ENCODE measurements around the gene NELL2.

Gene NELL2

GRCh38 chr12:44709166-44709565 lies 166.9 kb downstream of the NELL2 start:
- no peak for DNase-seq

GRCh38 chr12:44708218-44708617 lies 167.9 kb downstream of the NELL2 start:
- H3K27ac ChIP-seq (ENCODE audit: low read depth, low read length), result no peak overlapping the region
- WGBS (ENCODE audit: extremely low coverage, insufficient coverage, insufficient read length), result no CpG with 5 or more reads among the region's 2 CpGs
- H3K4me2 ChIP-seq (ENCODE audit: low read length), result no peak overlapping the region
- no peak overlapping the region for H2BK120ac ChIP-seq (ENCODE audit: insufficient read depth, low read length, poor library complexity)
- no peak overlapping the region for H3K9ac ChIP-seq (ENCODE audit: low read length)
- H4K8ac ChIP-seq (ENCODE audit: low read depth, low read length), result no peak overlapping the region
- no peak overlapping the region for H4K12ac ChIP-seq (ENCODE audit: low read depth, low read length)
- H3K9me3 ChIP-seq (ENCODE audit: insufficient read depth, low read depth, low read length), result no peaks in the 10 kb centered on the region
- H3K36me3 ChIP-seq (ENCODE audit: control insufficient read depth in 1 of 2, insufficient read depth in 2 of 2, low read length in 2 of 2), result no peaks in the 10 kb centered on the region
- H3K23ac ChIP-seq (ENCODE audit: low read length), result no peak overlapping the region
- H3K14ac ChIP-seq (ENCODE audit: low read length), result no peak overlapping the region
- H3K18ac ChIP-seq (ENCODE audit: low read length), result no peak overlapping the region
- no peak overlapping the region for H3K4me3 ChIP-seq (ENCODE audit: low read depth, low read length)
- H2AK5ac ChIP-seq (ENCODE audit: low read length), result no peak overlapping the region
- no peak overlapping the region for H2BK5ac ChIP-seq (ENCODE audit: low read depth, low read length, poor library complexity)
- H3K79me2 ChIP-seq (ENCODE audit: control insufficient read depth, insufficient read depth, low read length, poor library complexity), result no peaks in the 10 kb centered on the region
- no peaks in the 10 kb centered on the region for H3K4me1 ChIP-seq (ENCODE audit: control insufficient read depth in 1 of 2, insufficient read depth in 2 of 2, low read length in 2 of 2)
- H4K91ac ChIP-seq (ENCODE audit: low read depth, low read length), result no peak overlapping the region
- no peaks in the 10 kb centered on the region for H3K79me1 ChIP-seq (ENCODE audit: low read length)
- no peak for DNase-seq
- H3K27me3 ChIP-seq (ENCODE audit: insufficient read depth, low read length), result no peaks in the 10 kb centered on the region
- H2BK12ac ChIP-seq (ENCODE audit: low read length), result no peak overlapping the region
- H3K4ac ChIP-seq (ENCODE audit: low read depth, low read length), result no peak overlapping the region
- H2AFZ ChIP-seq (ENCODE audit: insufficient read depth, low read length, poor library complexity), result no peak overlapping the region

More at GRCh38 chr12:44709166-44709565, 166.9 kb downstream of the NELL2 start:
- H4K12ac ChIP-seq (ENCODE audit: low read depth, low read length), result no peak overlapping the region
- no peak overlapping the region for H3K9ac ChIP-seq (ENCODE audit: low read length)
- no peak overlapping the region for H3K4me3 ChIP-seq (ENCODE audit: low read depth, low read length)
- H3K27me3 ChIP-seq (ENCODE audit: insufficient read depth, low read length), result no peaks in the 10 kb centered on the region
- H2BK12ac ChIP-seq (ENCODE audit: low read length), result no peak overlapping the region
- H3K27ac ChIP-seq (ENCODE audit: low read depth, low read length), result no peak overlapping the region
- H3K4me2 ChIP-seq (ENCODE audit: low read length), result no peak overlapping the region
- no peak overlapping the region for H3K4ac ChIP-seq (ENCODE audit: low read depth, low read length)
- no CpG with 5 or more reads among the region's 2 CpGs for WGBS (ENCODE audit: extremely low coverage, insufficient coverage, insufficient read length)
- H2BK5ac ChIP-seq (ENCODE audit: low read depth, low read length, poor library complexity), result no peak overlapping the region
- no peak overlapping the region for H3K18ac ChIP-seq (ENCODE audit: low read length)
- H3K79me2 ChIP-seq (ENCODE audit: control insufficient read depth, insufficient read depth, low read length, poor library complexity), result no peaks in the 10 kb centered on the region
- no peak overlapping the region for H2AK5ac ChIP-seq (ENCODE audit: low read length)
- no peaks in the 10 kb centered on the region for H3K79me1 ChIP-seq (ENCODE audit: low read length)
- H2AFZ ChIP-seq (ENCODE audit: insufficient read depth, low read length, poor library complexity), result no peak overlapping the region
- no peak overlapping the region for H4K8ac ChIP-seq (ENCODE audit: low read depth, low read length)
- no peak overlapping the region for H2BK120ac ChIP-seq (ENCODE audit: insufficient read depth, low read length, poor library complexity)
- H3K4me1 ChIP-seq (ENCODE audit: control insufficient read depth in 1 of 2, insufficient read depth in 2 of 2, low read length in 2 of 2), result no peaks in the 10 kb centered on the region
- no peak overlapping the region for H4K91ac ChIP-seq (ENCODE audit: low read depth, low read length)
- no peaks in the 10 kb centered on the region for H3K9me3 ChIP-seq (ENCODE audit: insufficient read depth, low read depth, low read length)
- H3K23ac ChIP-seq (ENCODE audit: low read length), result no peak overlapping the region
- H3K14ac ChIP-seq (ENCODE audit: low read length), result no peak overlapping the region
- no peaks in the 10 kb centered on the region for H3K36me3 ChIP-seq (ENCODE audit: control insufficient read depth in 1 of 2, insufficient read depth in 2 of 2, low read length in 2 of 2)

GRCh38 chr12:44703182-44703910 lies 172.8 kb downstream of the NELL2 start:
- no peak overlapping the region for H2AFZ ChIP-seq (ENCODE audit: insufficient read depth, low read length, poor library complexity)
- H3K79me1 ChIP-seq (ENCODE audit: low read length), result no peaks in the 10 kb centered on the region
- no peak overlapping the region for H3K23ac ChIP-seq (ENCODE audit: low read length)
- no peaks in the 10 kb centered on the region for H3K79me2 ChIP-seq (ENCODE audit: control insufficient read depth, insufficient read depth, low read length, poor library complexity)
- no peak overlapping the region for H3K14ac ChIP-seq (ENCODE audit: low read length)
- H2BK12ac ChIP-seq (ENCODE audit: low read length), result no peak overlapping the region
- H2AK5ac ChIP-seq (ENCODE audit: low read length), result no peak overlapping the region
- no peak overlapping the region for H4K12ac ChIP-seq (ENCODE audit: low read depth, low read length)
- H2BK5ac ChIP-seq (ENCODE audit: low read depth, low read length, poor library complexity), result no peak overlapping the region
- no peaks in the 10 kb centered on the region for H3K4me1 ChIP-seq (ENCODE audit: control insufficient read depth in 1 of 2, insufficient read depth in 2 of 2, low read length in 2 of 2)
- no peak overlapping the region for H3K18ac ChIP-seq (ENCODE audit: low read length)
- H3K4ac ChIP-seq (ENCODE audit: low read depth, low read length), result no peak overlapping the region
- H3K9me3 ChIP-seq (ENCODE audit: insufficient read depth, low read depth, low read length), result no peaks in the 10 kb centered on the region
- H3K4me3 ChIP-seq (ENCODE audit: low read depth, low read length), result no peak overlapping the region
- no peak overlapping the region for H3K9ac ChIP-seq (ENCODE audit: low read length)
- no peaks in the 10 kb centered on the region for H3K27me3 ChIP-seq (ENCODE audit: insufficient read depth, low read length)
- no peak overlapping the region for H3K27ac ChIP-seq (ENCODE audit: low read depth, low read length)
- H4K91ac ChIP-seq (ENCODE audit: low read depth, low read length), result no peak overlapping the region
- no peaks in the 10 kb centered on the region for H3K36me3 ChIP-seq (ENCODE audit: control insufficient read depth in 1 of 2, insufficient read depth in 2 of 2, low read length in 2 of 2)
- no peak for DNase-seq
- no peak overlapping the region for H3K4me2 ChIP-seq (ENCODE audit: low read length)
- no peak overlapping the region for H2BK120ac ChIP-seq (ENCODE audit: insufficient read depth, low read length, poor library complexity)
- no peak overlapping the region for H4K8ac ChIP-seq (ENCODE audit: low read depth, low read length)
- no CpG with 5 or more reads among the region's 3 CpGs for WGBS (ENCODE audit: extremely low coverage, insufficient coverage, insufficient read length)

GRCh38 chr12:44697511-44697910 lies 178.6 kb downstream of the NELL2 start:
- no peak overlapping the region for H3K18ac ChIP-seq (ENCODE audit: low read length)
- H3K14ac ChIP-seq (ENCODE audit: low read length), result no peak overlapping the region
- no peak overlapping the region for H3K9ac ChIP-seq (ENCODE audit: low read length)
- no peaks in the 10 kb centered on the region for H3K79me2 ChIP-seq (ENCODE audit: control insufficient read depth, insufficient read depth, low read length, poor library complexity)
- no peak overlapping the region for H4K91ac ChIP-seq (ENCODE audit: low read depth, low read length)
- no peak overlapping the region for H4K8ac ChIP-seq (ENCODE audit: low read depth, low read length)
- H2AFZ ChIP-seq (ENCODE audit: insufficient read depth, low read length, poor library complexity), result no peak overlapping the region
- no peak overlapping the region for H2BK5ac ChIP-seq (ENCODE audit: low read depth, low read length, poor library complexity)
- H3K79me1 ChIP-seq (ENCODE audit: low read length), result no peaks in the 10 kb centered on the region
- H3K36me3 ChIP-seq (ENCODE audit: control insufficient read depth in 1 of 2, insufficient read depth in 2 of 2, low read length in 2 of 2), result no peaks in the 10 kb centered on the region
- no peak overlapping the region for H3K4me3 ChIP-seq (ENCODE audit: low read depth, low read length)
- H3K4ac ChIP-seq (ENCODE audit: low read depth, low read length), result no peak overlapping the region
- no CpG with 5 or more reads among the region's 2 CpGs for WGBS (ENCODE audit: extremely low coverage, insufficient coverage, insufficient read length)
- H3K27me3 ChIP-seq (ENCODE audit: insufficient read depth, low read length), result no peaks in the 10 kb centered on the region
- H2AK5ac ChIP-seq (ENCODE audit: low read length), result no peak overlapping the region
- H4K12ac ChIP-seq (ENCODE audit: low read depth, low read length), result no peak overlapping the region
- H3K27ac ChIP-seq (ENCODE audit: low read depth, low read length), result no peak overlapping the region
- H3K4me2 ChIP-seq (ENCODE audit: low read length), result no peak overlapping the region
- H3K9me3 ChIP-seq (ENCODE audit: insufficient read depth, low read depth, low read length), result no peaks in the 10 kb centered on the region
- DNase-seq, result no peak
- H3K23ac ChIP-seq (ENCODE audit: low read length), result no peak overlapping the region
- H2BK120ac ChIP-seq (ENCODE audit: insufficient read depth, low read length, poor library complexity), result no peak overlapping the region
- no peaks in the 10 kb centered on the region for H3K4me1 ChIP-seq (ENCODE audit: control insufficient read depth in 1 of 2, insufficient read depth in 2 of 2, low read length in 2 of 2)
- no peak overlapping the region for H2BK12ac ChIP-seq (ENCODE audit: low read length)

Measured in trophoblast cell (in vitro differentiated cells and primary cell).